Esophagus squamous epithelium (tissue), 5 donors: ENCODE results near the gene LKAAEAR1. TPM values are rescaled to one million over a fixed set of nuclear protein-coding genes. Genes with fewer than 3 reads are reported as not detected.
A peak's percentile ranks its signal among the peaks of the same experiment; 100 is the strongest.

Experiments
- DNase-seq: peaks from one replicate; lab custom pipeline; 2025; lab: John Stamatoyannopoulos, UW
- H3K27ac ChIP-seq, 4 donors: fragments of 200-600 bp; sonication (generic); one replicate each; pipeline ENCODE4 v1.5.1; 2016 to 2019; ENCODE audit warnings: mild to moderate bottlenecking in 1 of 4
- H3K27me3 ChIP-seq, 4 donors: fragments of 200-600 bp; sonication (generic); 1 replicate in 3 of 4; 2 replicates in 1 of 4; pipeline versions ENCODE4 v1.5.1 to v1.6.0; 2017 to 2021; ENCODE audit warnings: antibody characterized with exemption in 1 of 4
- H3K36me3 ChIP-seq, 3 donors: fragments of 200-600 bp; sonication (generic); one replicate each; pipeline ENCODE4 v1.5.1; 2016 to 2019
- H3K4me1 ChIP-seq, 3 donors: fragments of 200-600 bp; sonication (generic); one replicate each; pipeline ENCODE4 v1.5.1; 2017 to 2019
- H3K4me3 ChIP-seq, 4 donors: fragments of 200-600 bp; sonication (generic); 1 replicate in 3 of 4; 2 replicates in 1 of 4; pipeline ENCODE4 v1.5.1; 2016 to 2019; ENCODE audit warnings: mild to moderate bottlenecking in 2 of 4, moderate library complexity in 1 of 4
- H3K9me3 ChIP-seq, 3 donors: fragments of 200-600 bp; sonication (generic); one replicate each; pipeline ENCODE4 v1.5.1; 2016 to 2019
- CTCF ChIP-seq, 6 experiments: fragments of 450-650 bp in 4 of 6; fragments of 200-600 bp in 2 of 6; sonication (generic) in 2 of 6; IDR thresholded peaks; one replicate each; pipeline ENCODE4 v1.5.1; 2016 to 2019; ENCODE audit warnings: antibody characterized with exemption in 6 of 6, mild to moderate bottlenecking in 4 of 6, moderate library complexity in 4 of 6
- POLR2A ChIP-seq, 4 donors: fragments of 450-650 bp; IDR thresholded peaks; one replicate each; pipeline ENCODE4 v1.6.1; 2017; ENCODE audit warnings: antibody characterized with exemption in 4 of 4, mild to moderate bottlenecking in 4 of 4, moderate library complexity in 3 of 4
- WGBS, 2 donors: methylation state at CpG; one replicate each; pipeline ENCODE4 v1.1.5; 2018; 5-methylcytosine and 5-hydroxymethylcytosine counted together
- intact Hi-C: fragments of 100-400 bp; cut with DNase I; formaldehyde crosslinking; loops from one replicate; pipeline ENCODE4 v1.15.0; 2022
- total RNA-seq, 4 donors: library from RNA; depleted of rRNA; stranded (reverse); fragments of >200 nt; gene quantifications; one replicate each; pipeline ENCODE4 v1.1.0, GENCODE V29; 2016
- donor health status: DM: yes; HTN: yes; CAD: no.

The LKAAEAR1 gene
- total RNA-seq, 4 donors from 2014 or later = not detected

DNA sequence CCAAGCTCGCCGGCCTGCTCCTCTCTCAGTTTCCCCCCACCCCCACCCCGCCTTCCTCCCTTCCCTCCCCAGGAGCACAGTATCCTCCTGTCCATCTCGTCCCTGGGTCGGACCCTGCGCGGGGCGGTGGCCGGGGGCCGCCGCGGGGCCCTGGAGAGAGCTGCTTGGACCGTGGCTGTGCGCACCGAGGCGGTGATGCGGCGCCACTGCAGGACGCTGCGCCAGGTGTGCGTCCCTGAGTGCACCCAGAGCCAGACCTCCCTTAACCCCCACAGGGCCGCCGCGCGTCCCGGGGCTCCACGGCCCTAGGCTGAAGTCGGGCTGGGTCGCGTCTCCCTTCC, 46.0 kb downstream of the LKAAEAR1 start:
- DNase-seq = no peak
- peaks cover 34 to 69% (median 44%) of the 10 kb centered on the region in 3 donors for H3K4me1 ChIP-seq
- peak overlapping the region; percentile 42 to 72 (median 58) for H3K4me3 ChIP-seq
- peak overlapping the region in 3 of 4 donors; percentile 68 to 87 (median 79) for H3K27ac ChIP-seq
- WGBS, 2 donors = 0% methylated on average over 3 of the region's 30 CpGs; no CpG with 5 or more reads in 1 of the 2 donors
- intact Hi-C loops = loop anchor here (10.0 kb wide), 1 partner anchor 53 kb away; the partner anchor contains the start of gene PRPF6
- no peaks in the 10 kb centered on the region for H3K9me3 ChIP-seq
- H3K36me3 ChIP-seq = peaks cover 0 to 25% (median 0%) of the 10 kb centered on the region in 3 donors
- H3K27me3 ChIP-seq = peaks cover 0 to 71% (median 0%) of the 10 kb centered on the region in 4 donors
- no peak for TF ChIP-seq POLR2A (IDR thresholded peaks at IDR 0.05)
- TF ChIP-seq CTCF (IDR thresholded peaks at IDR 0.05) = no peak

DNA sequence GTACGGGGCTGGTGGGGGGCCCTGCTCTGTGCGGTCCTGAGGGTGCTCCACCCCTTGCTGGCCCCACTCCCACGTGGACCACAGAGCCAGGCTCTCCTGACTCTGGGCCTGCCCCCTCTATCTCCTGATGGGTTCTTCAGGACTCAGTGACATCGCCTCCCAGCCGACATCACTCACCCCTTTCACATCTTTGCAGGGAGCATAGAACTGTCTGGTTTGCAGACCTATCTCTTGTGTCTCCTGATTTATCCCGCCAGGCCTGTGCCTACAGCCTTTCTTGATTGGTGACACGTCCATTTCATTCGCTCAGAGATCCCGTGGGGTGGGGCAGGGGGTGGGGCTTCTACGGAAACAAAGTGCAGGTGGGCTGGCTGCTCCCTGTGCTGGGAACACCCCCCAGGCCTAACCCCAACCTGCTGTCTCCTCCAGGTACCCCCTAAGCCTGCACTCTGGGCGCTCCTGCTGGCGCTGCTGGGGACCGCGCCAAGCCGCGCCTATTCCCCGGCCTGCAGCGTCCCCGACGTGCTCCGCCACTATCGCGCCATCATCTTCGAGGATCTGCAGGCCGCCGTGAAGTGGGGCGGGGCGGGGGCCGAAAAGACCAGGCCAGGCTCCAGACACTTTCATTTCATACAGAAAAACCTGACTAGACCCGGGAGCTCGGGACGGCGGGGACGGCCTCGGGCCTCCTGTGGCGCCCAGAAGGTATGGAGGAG, 46.5 kb downstream of the LKAAEAR1 start:
- H3K9me3 ChIP-seq = no peaks in the 10 kb centered on the region
- 17 to 29% methylated on average over 9 to 10 of the region's 36 CpGs for WGBS, 2 donors
- TF ChIP-seq CTCF (IDR thresholded peaks at IDR 0.05) (no peak), POLR2A (IDR thresholded peaks at IDR 0.05) (no peak)
- no peak for DNase-seq
- H3K27me3 ChIP-seq = peaks cover 0 to 67% (median 0%) of the 10 kb centered on the region in 4 donors
- intact Hi-C loops = loop anchor here (10.0 kb wide), 1 partner anchor 53 kb away; the partner anchor contains the start of gene PRPF6
- H3K27ac ChIP-seq = peak overlapping the region in 2 of 4 donors; percentile 79 to 87
- H3K36me3 ChIP-seq = peaks cover 0 to 30% (median 0%) of the 10 kb centered on the region in 3 donors
- peaks cover 34 to 69% (median 44%) of the 10 kb centered on the region in 3 donors for H3K4me1 ChIP-seq
- peak overlapping the region; percentile 42 to 72 (median 58) for H3K4me3 ChIP-seq

DNA sequence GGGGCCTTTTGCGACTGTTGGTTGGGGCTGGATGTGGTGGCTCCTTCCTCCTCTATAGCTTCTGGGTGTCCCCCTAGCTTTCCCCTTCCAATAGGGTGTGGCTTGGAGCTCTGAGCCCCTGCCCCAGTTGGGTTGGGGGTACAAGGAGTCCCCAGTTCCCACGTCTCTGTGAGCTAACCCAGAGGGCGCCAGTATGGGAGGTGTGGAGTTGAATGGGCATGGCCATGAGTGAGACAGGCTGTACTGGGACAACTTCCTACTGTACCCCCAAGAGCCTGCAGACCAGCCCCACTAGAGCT, 47.0 kb downstream of the LKAAEAR1 start:
- intact Hi-C loops = loop anchor here (10.0 kb wide), 1 partner anchor 52 kb away; the partner anchor contains the start of gene PRPF6
- peaks cover 30 to 64% (median 41%) of the 10 kb centered on the region in 3 donors for H3K4me1 ChIP-seq

DNA sequence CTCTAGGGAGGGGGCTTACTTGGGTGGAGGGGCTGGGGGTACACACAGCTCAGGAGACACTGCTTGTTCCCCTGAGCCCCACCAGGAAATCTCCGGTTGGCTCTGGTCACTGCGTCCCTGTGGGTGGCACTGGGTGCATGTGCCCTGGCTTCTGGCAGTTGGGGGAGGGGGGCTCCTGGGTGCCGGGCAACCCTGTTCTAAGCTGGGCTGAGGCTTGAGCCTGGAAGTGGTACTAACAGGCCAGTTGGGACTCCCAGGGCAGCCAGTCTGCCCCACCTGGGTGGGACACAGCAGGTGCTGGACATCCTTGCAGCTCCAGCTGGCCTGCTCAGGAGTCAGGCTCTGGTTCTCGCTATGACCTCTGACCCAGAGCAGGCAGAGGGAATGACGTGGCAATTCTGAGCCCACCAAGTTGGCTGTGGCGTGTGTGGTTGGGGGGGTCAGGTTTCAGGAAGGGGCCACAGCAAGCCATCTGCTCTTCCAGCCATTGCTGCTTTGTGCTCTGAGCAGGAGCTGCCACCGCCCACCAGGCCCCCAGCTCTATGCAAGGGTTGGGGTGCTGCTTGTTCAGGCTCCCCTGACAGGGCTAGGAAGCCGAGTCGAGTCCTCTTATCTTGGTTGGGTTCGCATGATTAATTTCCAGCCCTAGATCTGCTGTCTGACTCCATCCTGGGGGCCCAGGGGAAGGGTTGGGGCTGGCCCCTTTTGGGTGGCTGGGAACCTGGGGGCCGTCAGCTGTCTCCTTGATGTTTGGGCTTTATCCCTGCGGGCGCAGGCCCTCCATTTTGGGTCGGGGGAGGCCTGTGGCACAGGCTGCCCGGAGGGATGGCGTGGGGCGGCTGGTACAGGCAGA, 47.6 kb downstream of the LKAAEAR1 start:
- intact Hi-C loops = loop anchor here (10.0 kb wide), 1 partner anchor 52 kb away; the partner anchor contains the start of gene PRPF6
- H3K4me1 ChIP-seq = peaks cover 24 to 59% (median 35%) of the 10 kb centered on the region in 3 donors
- H3K4me3 ChIP-seq = no peak overlapping the region
- no peak for DNase-seq
- peak overlapping the region in 1 of 4 donors; percentile 4 for H3K27ac ChIP-seq
- no peak for TF ChIP-seq CTCF (IDR thresholded peaks at IDR 0.05)
- H3K9me3 ChIP-seq = no peaks in the 10 kb centered on the region
- peaks cover 6 to 41% (median 10%) of the 10 kb centered on the region in 3 donors for H3K36me3 ChIP-seq
- H3K27me3 ChIP-seq = peaks cover 0 to 57% (median 0%) of the 10 kb centered on the region in 4 donors
- WGBS, 2 donors = 33 to 80% methylated on average over 1 to 3 of the region's 17 CpGs

More for the DNA sequence above, 47.0 kb downstream of the LKAAEAR1 start:
- TF ChIP-seq CTCF (IDR thresholded peaks at IDR 0.05) (no peak), POLR2A (IDR thresholded peaks at IDR 0.05) (no peak)
- H3K27me3 ChIP-seq = peaks cover 0 to 63% (median 0%) of the 10 kb centered on the region in 4 donors
- no peaks in the 10 kb centered on the region for H3K9me3 ChIP-seq
- H3K27ac ChIP-seq = no peak overlapping the region
- H3K36me3 ChIP-seq = peaks cover under 1 to 35% (median 5%) of the 10 kb centered on the region in 3 donors
- no peak overlapping the region for H3K4me3 ChIP-seq
- DNase-seq = no peak
- WGBS, 2 donors = no CpG with 5 or more reads among the region's 3 CpGs
